Measurements from ENCODE around the gene TCEA2.

The TCEA2 gene

GRCh38 chr20:64107736-64108457 lies 44.9 kb downstream of the TCEA2 start:
- TF ChIP-seq, protein P1, sequence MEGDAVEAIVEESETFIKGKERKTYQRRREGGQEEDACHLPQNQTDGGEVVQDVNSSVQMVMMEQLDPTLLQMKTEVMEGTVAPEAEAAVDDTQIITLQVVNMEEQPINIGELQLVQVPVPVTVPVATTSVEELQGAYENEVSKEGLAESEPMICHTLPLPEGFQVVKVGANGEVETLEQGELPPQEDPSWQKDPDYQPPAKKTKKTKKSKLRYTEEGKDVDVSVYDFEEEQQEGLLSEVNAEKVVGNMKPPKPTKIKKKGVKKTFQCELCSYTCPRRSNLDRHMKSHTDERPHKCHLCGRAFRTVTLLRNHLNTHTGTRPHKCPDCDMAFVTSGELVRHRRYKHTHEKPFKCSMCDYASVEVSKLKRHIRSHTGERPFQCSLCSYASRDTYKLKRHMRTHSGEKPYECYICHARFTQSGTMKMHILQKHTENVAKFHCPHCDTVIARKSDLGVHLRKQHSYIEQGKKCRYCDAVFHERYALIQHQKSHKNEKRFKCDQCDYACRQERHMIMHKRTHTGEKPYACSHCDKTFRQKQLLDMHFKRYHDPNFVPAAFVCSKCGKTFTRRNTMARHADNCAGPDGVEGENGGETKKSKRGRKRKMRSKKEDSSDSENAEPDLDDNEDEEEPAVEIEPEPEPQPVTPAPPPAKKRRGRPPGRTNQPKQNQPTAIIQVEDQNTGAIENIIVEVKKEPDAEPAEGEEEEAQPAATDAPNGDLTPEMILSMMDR (IDR thresholded peaks at IDR 0.05; ENCODE audit: low read depth, low read length), result no peak
- no peak for DNase-seq (ENCODE audit: extremely low read depth, low read depth)

GRCh38 chr20:64108731-64109681 lies 46.0 kb downstream of the TCEA2 start:
- no peak for DNase-seq (ENCODE audit: extremely low read depth, low read depth)
- TF ChIP-seq, protein P1 (IDR thresholded peaks at IDR 0.05; ENCODE audit: low read depth, low read length), result no peak

DNA sequence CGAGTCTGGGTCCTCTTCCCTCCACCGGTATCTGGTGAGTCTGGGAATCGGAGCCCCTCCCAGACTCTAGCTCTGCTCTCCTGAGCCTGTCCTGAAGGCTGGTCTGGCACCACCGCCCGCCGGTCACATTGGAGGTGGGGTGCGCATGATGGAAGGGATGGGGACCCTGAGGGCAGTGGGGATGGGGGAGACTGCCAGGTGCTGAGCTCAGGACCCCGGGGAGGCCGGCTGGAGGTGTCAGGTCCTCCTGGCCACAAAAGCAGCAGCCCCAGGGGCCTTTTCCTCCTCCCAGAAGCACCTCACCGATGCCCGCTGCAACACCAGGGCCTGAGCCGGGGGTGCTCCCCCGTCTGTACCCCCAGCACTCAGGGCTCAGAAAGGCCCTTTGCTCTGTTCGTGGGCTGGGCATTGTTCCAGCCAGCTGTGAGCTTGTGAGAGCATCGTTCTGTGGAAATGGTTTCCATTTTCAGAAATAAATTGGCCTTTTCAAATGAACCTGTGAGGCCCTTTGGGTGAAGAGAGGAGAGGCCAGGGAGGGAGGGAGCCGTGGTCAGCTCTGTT lies 46.9 kb downstream of the TCEA2 start:
- DNase-seq (ENCODE audit: extremely low read depth, low read depth), result no peak
- TF ChIP-seq, protein P1 (IDR thresholded peaks at IDR 0.05; ENCODE audit: low read depth, low read length), result no peak

DNA sequence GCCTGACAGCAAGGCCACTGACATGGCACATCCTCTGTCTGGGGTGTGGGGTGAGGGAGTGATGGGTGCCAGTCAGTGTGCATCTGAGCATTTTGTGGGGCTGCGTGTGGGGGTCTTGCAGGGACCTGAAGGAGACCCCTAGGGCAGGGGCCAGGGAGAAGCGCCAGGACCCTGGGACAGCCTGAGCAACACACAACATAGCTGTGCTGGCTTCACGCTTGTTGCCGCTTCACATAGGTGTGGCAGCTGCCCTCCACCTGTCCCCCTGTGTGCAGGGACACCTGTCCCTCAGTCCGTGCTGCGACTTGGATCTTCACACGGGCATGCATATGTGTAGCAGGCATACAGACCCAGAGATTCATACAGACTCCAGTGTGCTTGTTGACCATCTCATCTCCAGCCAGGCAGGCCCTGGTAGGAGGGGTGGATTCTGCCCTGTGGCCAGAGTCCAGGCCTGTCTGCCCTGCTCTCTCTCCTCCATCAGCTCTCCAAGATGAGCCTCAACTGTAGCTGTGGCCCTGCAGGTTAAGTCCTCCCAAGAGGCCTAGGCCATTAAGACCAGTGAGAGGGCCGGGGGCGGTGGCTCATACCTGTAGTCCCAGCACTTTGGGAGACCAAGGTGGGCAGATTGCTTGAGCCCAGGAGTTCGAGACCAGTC lies 47.5 kb downstream of the TCEA2 start:
- TF ChIP-seq, protein P1 (IDR thresholded peaks at IDR 0.05; ENCODE audit: low read depth, low read length), result no peak
- DNase-seq (ENCODE audit: extremely low read depth, low read depth), result no peak

DNA sequence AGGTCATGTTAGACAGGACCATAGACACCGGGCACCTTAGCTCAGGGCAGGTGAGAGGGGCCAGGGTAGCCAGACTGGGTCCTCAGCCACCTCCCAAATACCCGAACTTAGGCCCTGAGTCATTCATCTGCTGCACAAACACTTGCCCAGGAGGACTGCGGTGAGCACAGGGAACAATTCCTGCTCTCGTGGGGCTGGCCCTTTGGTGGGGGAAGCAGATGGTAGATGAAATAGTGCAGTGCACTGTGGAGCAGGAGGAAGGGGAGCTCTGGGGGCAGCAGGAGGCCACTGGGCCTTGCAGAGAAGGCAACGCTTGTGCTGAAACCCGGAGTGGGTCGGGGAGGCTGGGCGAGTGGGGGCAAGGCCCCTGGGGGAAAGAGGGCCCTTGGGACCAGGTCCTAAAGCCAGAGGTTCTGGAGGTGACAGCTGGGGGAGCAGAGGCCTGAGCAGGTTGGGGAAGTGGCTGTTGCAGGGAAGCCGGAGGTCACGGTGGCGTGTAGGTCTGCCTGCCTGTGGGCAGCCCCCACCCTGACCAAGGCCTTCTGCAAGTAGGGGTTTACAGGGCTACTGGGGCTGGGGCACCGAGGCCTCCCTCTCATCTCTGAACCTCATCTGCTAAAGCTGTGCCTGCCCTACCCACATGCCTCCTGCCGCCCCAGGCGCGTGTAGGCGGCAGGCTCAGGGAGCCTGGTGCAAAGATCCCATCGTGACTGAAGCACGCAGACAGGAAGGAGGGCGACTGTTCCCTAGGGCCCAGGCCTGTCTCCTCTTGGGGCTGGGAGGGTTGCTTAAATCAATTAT lies 49.0 kb downstream of the TCEA2 start:
- no peak for DNase-seq (ENCODE audit: extremely low read depth, low read depth)
- TF ChIP-seq, protein P1 (IDR thresholded peaks at IDR 0.05; ENCODE audit: low read depth, low read length), result no peak

GRCh38 chr20:64112691-64113443 lies 49.9 kb downstream of the TCEA2 start:
- TF ChIP-seq, protein P1 (IDR thresholded peaks at IDR 0.05; ENCODE audit: low read depth, low read length), result no peak
- no peak for DNase-seq (ENCODE audit: extremely low read depth, low read depth)
